Fibroblast of lung (primary cell): Measurements from ENCODE around the gene UBE2G1. TPM values are rescaled to one million over a fixed set of nuclear protein-coding genes. Genes with fewer than 3 reads are reported as not detected.

Experiments
- DNase-seq, 2 donors: peaks; one replicate each; pipeline versions ENCODE4 v3.0.0 to v3.0.0-alpha.2; 2010; ENCODE audit warnings: low read depth in 2 of 2
- H2AFZ ChIP-seq: 2 replicates; pipeline ENCODE4 v1.5.1; 2012; ENCODE audit warnings: low read length, control low read depth, inconsistent platforms
- H3K27ac ChIP-seq: 2 replicates; pipeline ENCODE4 v1.5.1; 2011; ENCODE audit warnings: low read length, control low read depth; ENCODE audit not compliant: insufficient read depth
- H3K27me3 ChIP-seq: 2 replicates; pipeline ENCODE4 v1.5.1; 2011; ENCODE audit warnings: mild to moderate bottlenecking, low read length; ENCODE audit not compliant: control insufficient read depth, insufficient read depth
- H3K36me3 ChIP-seq: 2 replicates; pipeline ENCODE4 v1.5.1; 2011; ENCODE audit warnings: low read length; ENCODE audit not compliant: control insufficient read depth, insufficient read depth
- H3K4me1 ChIP-seq: 2 replicates; pipeline ENCODE4 v1.5.1; 2011; ENCODE audit warnings: low read length; ENCODE audit not compliant: control insufficient read depth, insufficient read depth; ENCODE audit errors: extremely low read depth
- H3K4me2 ChIP-seq: 2 replicates; pipeline ENCODE4 v1.5.1; 2011; ENCODE audit warnings: low read length, control low read depth; ENCODE audit not compliant: insufficient read depth; ENCODE audit errors: extremely low read depth
- H3K4me3 ChIP-seq, 4 experiments: fragments of 200-600 bp in 1 of 4; sonication (generic) in 1 of 4; replicated peaks in 1 of 4; 2 replicates each; pipeline ENCODE4 v1.5.1; 2011 to 2016; ENCODE audit warnings: low read length in 4 of 4, low read depth in 3 of 4, mild to moderate bottlenecking in 3 of 4, control low read depth in 2 of 4, inconsistent platforms in 1 of 4, mixed read lengths in 1 of 4; ENCODE audit not compliant: insufficient read depth in 1 of 4; ENCODE audit errors: control extremely low read depth in 1 of 4
- H3K79me2 ChIP-seq: 2 replicates; pipeline ENCODE4 v1.5.1; 2012; ENCODE audit warnings: mild to moderate bottlenecking, low read length, inconsistent platforms; ENCODE audit not compliant: control insufficient read depth, insufficient read depth
- H3K9ac ChIP-seq: 2 replicates; pipeline ENCODE4 v1.5.1; 2011; ENCODE audit warnings: mild to moderate bottlenecking, low read length, control low read depth; ENCODE audit not compliant: insufficient read depth
- H3K9me3 ChIP-seq: 2 replicates; pipeline ENCODE4 v1.5.1; 2012; ENCODE audit warnings: low read depth, low read length; ENCODE audit not compliant: control insufficient read depth, insufficient read depth
- H4K20me1 ChIP-seq: 2 replicates; pipeline ENCODE4 v1.5.1; 2011; ENCODE audit warnings: low read length; ENCODE audit not compliant: control insufficient read depth, insufficient read depth; ENCODE audit errors: extremely low read depth
- CTCF ChIP-seq, 2 donors: IDR thresholded peaks in 1 of 2; conservative IDR thresholded peaks in 1 of 2; 1 replicate in 1 of 2; 2 replicates in 1 of 2; pipeline ENCODE4 v1.5.1; 2011 to 2012; ENCODE audit warnings: low read length in 2 of 2, control low read depth in 1 of 2, inconsistent platforms in 1 of 2, low read depth in 1 of 2, mild to moderate bottlenecking in 1 of 2
- EZH2 ChIP-seq: IDR thresholded peaks from 2 replicates; pipeline ENCODE4 v1.5.1; 2012; ENCODE audit warnings: low read length, control low read depth, mild to moderate bottlenecking; ENCODE audit errors: missing control alignments
- polyA plus RNA-seq, 2 donors: library from polyadenylated mRNA; depleted of rRNA in 1 of 2; stranded (reverse) in 1 of 2; unstranded in 1 of 2; fragments of >200 nt; gene quantifications; 2 replicates each; pipeline ENCODE4 v1.2.1, GENCODE V29; 2011 to 2012; ENCODE audit warnings: missing spikeins in 1 of 2
- total RNA-seq: library from RNA; depleted of rRNA; stranded (reverse); fragments of >200 nt; gene quantifications from 2 replicates; pipeline ENCODE4 v1.2.1, GENCODE V29; 2014

Gene UBE2G1
- total and polyA plus RNA-seq, 2 donors (not counting 1 experiment from before 2014, with no cell fraction given) = 30.7 to 48.4 TPM

GRCh38 chr17:4270736-4271135 lies 95.7 kb downstream of the UBE2G1 start:
- H3K27ac ChIP-seq = no peak overlapping the region
- no peak overlapping the region for H3K4me2 ChIP-seq
- peaks cover 1% of the 10 kb centered on the region for H3K79me2 ChIP-seq
- H3K27me3 ChIP-seq = no peaks in the 10 kb centered on the region
- H4K20me1 ChIP-seq = no peaks in the 10 kb centered on the region
- H3K9me3 ChIP-seq = no peaks in the 10 kb centered on the region
- TF ChIP-seq CTCF (conservative IDR thresholded peaks at IDR 0.05 in 1 of 2, IDR thresholded peaks at IDR 0.05 in 1 of 2; ENCODE audit: low read depth in 1 of 2, low read length in 2 of 2) = no peak
- TF ChIP-seq EZH2 = no peak
- no peak overlapping the region for H3K4me3 ChIP-seq
- peaks cover 1% of the 10 kb centered on the region for H3K36me3 ChIP-seq
- DNase-seq = no peak
- no peaks in the 10 kb centered on the region for H3K4me1 ChIP-seq
- H2AFZ ChIP-seq = no peak overlapping the region
- H3K9ac ChIP-seq = no peak overlapping the region

- no peak overlapping the region for H2AFZ ChIP-seq
- H3K4me3 ChIP-seq = no peak overlapping the region
- no peak overlapping the region for H3K9ac ChIP-seq
- H3K27me3 ChIP-seq = no peaks in the 10 kb centered on the region
- no peak for DNase-seq
- no peaks in the 10 kb centered on the region for H3K9me3 ChIP-seq
- H4K20me1 ChIP-seq = no peaks in the 10 kb centered on the region
- H3K4me2 ChIP-seq = no peak overlapping the region
- TF ChIP-seq CTCF (conservative IDR thresholded peaks at IDR 0.05 in 1 of 2, IDR thresholded peaks at IDR 0.05 in 1 of 2; ENCODE audit: low read depth in 1 of 2, low read length in 2 of 2) = no peak
- TF ChIP-seq EZH2 = no peak
- H3K4me1 ChIP-seq = no peaks in the 10 kb centered on the region
- H3K36me3 ChIP-seq = peaks cover 1% of the 10 kb centered on the region
- no peak overlapping the region for H3K27ac ChIP-seq
- H3K79me2 ChIP-seq = no peaks in the 10 kb centered on the region
Measured at GRCh38 chr17:4269915-4270314, 96.6 kb downstream of the UBE2G1 start.

GRCh38 chr17:4267402-4267801 lies 99.1 kb downstream of the UBE2G1 start:
- no peak for DNase-seq
- Histone ChIP-seq H4K20me1 (no peaks in the 10 kb centered on the region), H3K4me1 (no peaks in the 10 kb centered on the region), H3K9me3 (no peaks in the 10 kb centered on the region), H3K79me2 (peaks cover 13% of the 10 kb centered on the region), H3K27me3 (no peaks in the 10 kb centered on the region), H3K4me3 (no peak overlapping the region), H3K9ac (no peak overlapping the region), H3K4me2 (no peak overlapping the region), H3K27ac (no peak overlapping the region), H2AFZ (no peak overlapping the region), H3K36me3 (peaks cover 1% of the 10 kb centered on the region)
- TF ChIP-seq CTCF (conservative IDR thresholded peaks at IDR 0.05 in 1 of 2, IDR thresholded peaks at IDR 0.05 in 1 of 2; ENCODE audit: low read depth in 1 of 2, low read length in 2 of 2) (no peak), EZH2 (no peak)
